Right lobe of liver (tissue), 6 donors: ENCODE results near the gene OPCML. TPM values are rescaled to one million over a fixed set of nuclear protein-coding genes. Genes with fewer than 3 reads are reported as not detected.

Source experiments
- ATAC-seq, 4 donors: fragments of 200-7000 bp; cut with Tn5 transposase; one replicate each; pipeline ENCODE4 v1.9.1; 2020; ENCODE audit warnings: mild to moderate bottlenecking in 4 of 4, moderate library complexity in 4 of 4
- DNase-seq, 3 donors: peaks; one replicate each; pipeline ENCODE4 v3.0.0-alpha.2; 2020
- H3K27ac ChIP-seq, 3 donors: fragments of 200-600 bp; one replicate each; pipeline ENCODE4 v1.8.0; 2022
- H3K27me3 ChIP-seq, 2 donors: fragments of 200-600 bp; one replicate each; pipeline ENCODE4 v1.8.0; 2022
- H3K36me3 ChIP-seq, 4 donors: fragments of 200-600 bp; sonication (generic) in 1 of 4; one replicate each; pipeline versions ENCODE4 v1.5.1 to v1.8.0; 2017 to 2022; ENCODE audit warnings: control low read depth in 1 of 4
- H3K4me1 ChIP-seq, 4 donors: fragments of 200-600 bp; sonication (generic) in 1 of 4; one replicate each; pipeline versions ENCODE4 v1.5.1 to v1.8.0; 2017 to 2022; ENCODE audit warnings: control low read depth in 1 of 4
- H3K4me3 ChIP-seq, 3 donors: fragments of 200-600 bp; one replicate each; pipeline ENCODE4 v1.8.0; 2022
- H3K9me3 ChIP-seq, 4 donors: fragments of 200-600 bp; sonication (generic) in 1 of 4; one replicate each; pipeline versions ENCODE4 v1.5.1 to v1.8.0; 2017 to 2022; ENCODE audit warnings: control low read depth in 1 of 4
- POLR2A ChIP-seq: fragments of 450-650 bp; IDR thresholded peaks from one replicate; pipeline ENCODE4 v1.6.1; 2017; ENCODE audit warnings: antibody characterized with exemption, mild to moderate bottlenecking
- WGBS: methylation state at CpG from one replicate; pipeline ENCODE4 v1.1.6; 2018; ENCODE audit warnings: low coverage, low lambda C conversion rate; ENCODE audit not compliant: insufficient coverage; ENCODE audit errors: missing lambda C conversion rate; 5-methylcytosine and 5-hydroxymethylcytosine counted together
- intact Hi-C, 2 donors: fragments of 100-400 bp; cut with DNase I; formaldehyde crosslinking; loops; one replicate each; pipeline versions ENCODE4 v1.11.2 to v1.14.1; 2022
- total RNA-seq, 6 experiments: library from RNA; depleted of rRNA in 2 of 6; stranded (reverse); fragments of >200 nt in 2 of 6; fragmentation: NEBNext Ultra II Directional in 3 of 6; extraction: Animal tissue kit (Norgen Biotek cat#: 25700) in 3 of 6; gene quantifications; one replicate each; pipeline versions ENCODE4 v1.1.0 to v1.2.4, GENCODE V29; 2016 to 2023
- TF ChIP-seq, protein P1 (sequence below), 4 donors: fragments of 200-600 bp in 3 of 4; fragments of 450-650 bp in 1 of 4; IDR thresholded peaks; one replicate each; pipeline versions ENCODE4 v1.5.1 to v1.8.0; 2016 to 2022; ENCODE audit warnings: antibody characterized with exemption in 4 of 4, mild to moderate bottlenecking in 2 of 4
- donor health status: DM: no; HTN: yes; CAD: no.
- donor health status: DM: no; HTN: no; CAD: no.
- donor health status: DM: no; HTN: no; CAD: no.
- donor health status: DM: no; HTN: yes; CAD: no.
- donor health status: DM: no; HTN: yes; CAD: no.

OPCML gene
- total RNA-seq, 6 experiments from 2014 or later: 0.11 TPM; not detected in 5

DNA sequence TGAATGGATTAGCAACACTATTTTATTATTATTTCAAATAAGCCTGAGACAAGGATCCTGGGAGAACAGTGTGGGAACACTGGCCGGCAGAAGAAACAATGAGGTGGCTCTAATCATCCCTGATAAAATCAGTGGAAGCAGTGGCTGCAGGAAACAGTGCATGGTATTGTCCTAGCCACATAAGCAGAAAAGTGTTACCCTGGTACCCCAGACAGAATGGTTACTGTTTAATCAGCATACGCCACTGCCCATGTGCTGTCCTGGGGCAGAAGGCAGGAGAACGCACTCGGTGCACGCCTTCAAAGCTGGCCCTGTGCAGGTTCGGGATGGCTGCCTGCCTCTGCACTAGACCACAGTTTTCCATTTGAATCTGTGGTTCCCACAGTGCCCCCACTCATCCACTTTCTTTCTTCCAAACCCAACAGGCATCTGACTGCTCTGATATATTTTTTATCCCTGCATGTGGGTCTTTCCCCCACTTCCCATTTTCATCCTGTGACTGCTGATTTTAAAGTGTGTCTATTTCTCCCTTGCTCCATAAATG, 25.7 kb downstream of the OPCML start:
- Histone ChIP-seq H3K27ac (no peak overlapping the region), H3K4me1 (no peaks in the 10 kb centered on the region), H3K27me3 (no peaks in the 10 kb centered on the region), H3K9me3 (no peaks in the 10 kb centered on the region), H3K36me3 (no peaks in the 10 kb centered on the region), H3K4me3 (no peak overlapping the region)
- TF ChIP-seq POLR2A: no peak
- TF ChIP-seq, protein P1, sequence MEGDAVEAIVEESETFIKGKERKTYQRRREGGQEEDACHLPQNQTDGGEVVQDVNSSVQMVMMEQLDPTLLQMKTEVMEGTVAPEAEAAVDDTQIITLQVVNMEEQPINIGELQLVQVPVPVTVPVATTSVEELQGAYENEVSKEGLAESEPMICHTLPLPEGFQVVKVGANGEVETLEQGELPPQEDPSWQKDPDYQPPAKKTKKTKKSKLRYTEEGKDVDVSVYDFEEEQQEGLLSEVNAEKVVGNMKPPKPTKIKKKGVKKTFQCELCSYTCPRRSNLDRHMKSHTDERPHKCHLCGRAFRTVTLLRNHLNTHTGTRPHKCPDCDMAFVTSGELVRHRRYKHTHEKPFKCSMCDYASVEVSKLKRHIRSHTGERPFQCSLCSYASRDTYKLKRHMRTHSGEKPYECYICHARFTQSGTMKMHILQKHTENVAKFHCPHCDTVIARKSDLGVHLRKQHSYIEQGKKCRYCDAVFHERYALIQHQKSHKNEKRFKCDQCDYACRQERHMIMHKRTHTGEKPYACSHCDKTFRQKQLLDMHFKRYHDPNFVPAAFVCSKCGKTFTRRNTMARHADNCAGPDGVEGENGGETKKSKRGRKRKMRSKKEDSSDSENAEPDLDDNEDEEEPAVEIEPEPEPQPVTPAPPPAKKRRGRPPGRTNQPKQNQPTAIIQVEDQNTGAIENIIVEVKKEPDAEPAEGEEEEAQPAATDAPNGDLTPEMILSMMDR (IDR thresholded peaks at IDR 0.05): no peak
- intact Hi-C loops: no loop called here
- ATAC-seq (no peak), DNase-seq (no peak)
- 69% methylated on average over 6 of the region's 6 CpGs for whole genome bisulfite sequencing

DNA sequence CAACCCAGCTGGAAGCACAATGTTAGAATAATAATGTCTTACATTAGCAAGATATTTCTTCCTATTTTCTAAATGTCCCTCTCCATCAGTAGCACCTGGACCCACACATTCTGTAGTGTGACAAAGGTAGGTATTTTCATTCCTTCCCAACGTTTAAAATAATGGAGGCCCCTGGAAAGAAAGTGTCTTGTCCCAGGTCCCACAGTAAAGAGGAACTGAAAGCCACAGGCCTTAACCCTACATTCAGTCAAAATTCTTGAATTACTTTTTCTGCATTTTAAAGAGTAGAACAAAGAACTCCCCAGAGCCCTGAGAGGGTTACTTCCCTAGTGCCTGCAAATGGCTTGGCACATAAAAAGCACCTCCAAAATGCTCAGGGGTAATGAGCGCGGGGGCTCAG, 26.3 kb downstream of the OPCML start:
- intact Hi-C loops: no loop called here
- WGBS: 10% methylated on average over 1 of the region's 3 CpGs

DNA sequence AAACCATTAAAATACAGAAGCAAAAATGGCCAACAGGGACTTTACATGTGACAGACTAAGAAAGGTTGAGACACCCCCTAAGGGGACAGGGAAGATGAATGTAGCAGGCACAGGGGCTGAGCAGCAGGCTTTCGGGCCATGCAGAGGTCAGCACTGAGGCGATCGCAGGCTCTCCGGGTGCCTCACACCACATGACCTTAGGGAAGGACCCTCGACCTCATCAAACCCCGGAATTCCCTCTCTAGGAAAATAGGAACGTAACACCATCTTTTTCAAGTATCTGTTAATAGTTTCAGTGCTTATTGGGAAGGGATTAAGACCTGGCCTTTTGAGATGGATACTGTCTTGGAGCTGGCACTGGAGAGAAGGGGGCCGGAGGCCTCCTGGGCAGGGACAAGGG, 27.4 kb downstream of the OPCML start:
- no peaks in the 10 kb centered on the region for H3K27me3 ChIP-seq
- TF ChIP-seq, protein P1 (IDR thresholded peaks at IDR 0.05): no peak
- TF ChIP-seq POLR2A: no peak
- H3K36me3 ChIP-seq: no peaks in the 10 kb centered on the region
- DNase-seq (no peak), ATAC-seq (no peak)
- intact Hi-C loops: no loop called here
- H3K9me3 ChIP-seq: no peaks in the 10 kb centered on the region
- H3K4me1 ChIP-seq: no peaks in the 10 kb centered on the region
- H3K4me3 ChIP-seq: no peak overlapping the region
- no peak overlapping the region for H3K27ac ChIP-seq
- WGBS: 51% methylated on average over 5 of the region's 8 CpGs

More for the DNA sequence above, 26.3 kb downstream of the OPCML start:
- Histone ChIP-seq H3K27me3 (no peaks in the 10 kb centered on the region), H3K4me1 (no peaks in the 10 kb centered on the region), H3K4me3 (no peak overlapping the region), H3K27ac (no peak overlapping the region), H3K9me3 (no peaks in the 10 kb centered on the region), H3K36me3 (no peaks in the 10 kb centered on the region)
- no peak for ATAC-seq
- TF ChIP-seq POLR2A: no peak
- TF ChIP-seq, protein P1 (IDR thresholded peaks at IDR 0.05): no peak
- DNase-seq: no peak

DNA sequence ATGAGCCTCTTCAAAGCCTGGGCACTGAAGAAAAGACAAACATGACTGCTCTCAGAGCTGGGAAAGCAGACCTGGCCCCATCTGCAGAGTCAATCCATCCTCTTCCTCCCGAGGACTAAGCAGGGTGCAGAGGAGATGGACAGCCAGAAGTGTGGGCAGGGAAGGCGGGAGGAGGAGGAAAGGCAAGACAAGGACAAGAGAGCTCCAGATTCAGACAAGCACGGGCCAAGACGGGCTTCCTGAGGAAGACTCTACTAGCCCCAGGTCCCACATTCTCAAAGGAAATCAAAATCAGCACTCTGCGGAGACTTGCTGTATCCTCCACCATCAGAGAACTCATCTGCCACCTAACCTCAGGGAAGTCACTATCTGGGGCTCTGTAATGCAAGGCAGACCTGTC, 28.5 kb downstream of the OPCML start:
- no peaks in the 10 kb centered on the region for H3K4me1 ChIP-seq
- DNase-seq (no peak), ATAC-seq (no peak)
- no peak overlapping the region for H3K27ac ChIP-seq
- WGBS: 36% methylated on average over 4 of the region's 5 CpGs
- H3K9me3 ChIP-seq: no peaks in the 10 kb centered on the region
- H3K4me3 ChIP-seq: no peak overlapping the region
- no peaks in the 10 kb centered on the region for H3K27me3 ChIP-seq
- intact Hi-C loops: no loop called here
- no peaks in the 10 kb centered on the region for H3K36me3 ChIP-seq
- no peak for TF ChIP-seq POLR2A
- TF ChIP-seq, protein P1 (IDR thresholded peaks at IDR 0.05): no peak

DNA sequence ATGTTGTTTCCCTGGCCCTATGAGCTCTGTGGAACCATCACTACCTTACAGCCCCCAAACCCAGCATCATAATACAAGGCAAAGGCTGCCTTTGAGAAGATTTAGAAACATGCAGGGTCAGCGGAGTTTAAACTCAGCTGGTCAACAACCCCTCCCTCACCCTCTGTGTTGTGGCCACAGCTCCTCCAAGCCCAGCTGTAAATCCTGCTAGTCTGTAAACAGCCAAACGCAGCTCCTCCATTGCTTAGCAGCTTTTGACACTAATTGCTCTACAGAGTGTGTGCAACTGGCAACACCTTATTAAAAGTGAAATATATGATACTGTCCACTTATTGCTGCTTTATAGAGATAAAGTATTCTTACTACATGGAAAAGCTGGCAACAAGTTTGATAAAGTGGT, 29.1 kb downstream of the OPCML start:
- Histone ChIP-seq H3K9me3 (no peaks in the 10 kb centered on the region), H3K4me1 (no peaks in the 10 kb centered on the region), H3K36me3 (no peaks in the 10 kb centered on the region), H3K4me3 (no peak overlapping the region), H3K27ac (no peak overlapping the region), H3K27me3 (no peaks in the 10 kb centered on the region)
- no peak for ATAC-seq
- WGBS: 27% methylated on average over 2 of the region's 2 CpGs
- intact Hi-C loops: no loop called here
- no peak for TF ChIP-seq POLR2A
- TF ChIP-seq, protein P1 (IDR thresholded peaks at IDR 0.05): no peak
- no peak for DNase-seq
